Measurements from ENCODE around the gene SPCS1. TPM values are rescaled to one million over a fixed set of nuclear protein-coding genes. Genes with fewer than 3 reads are reported as not detected.

Gene SPCS1
- total and polyA plus RNA-seq, 9 of the 15 experiments (the other 6 are each of a cell fraction or from before 2014, with no cell fraction given), result 73.9 to 567 (median 127) TPM

DNA sequence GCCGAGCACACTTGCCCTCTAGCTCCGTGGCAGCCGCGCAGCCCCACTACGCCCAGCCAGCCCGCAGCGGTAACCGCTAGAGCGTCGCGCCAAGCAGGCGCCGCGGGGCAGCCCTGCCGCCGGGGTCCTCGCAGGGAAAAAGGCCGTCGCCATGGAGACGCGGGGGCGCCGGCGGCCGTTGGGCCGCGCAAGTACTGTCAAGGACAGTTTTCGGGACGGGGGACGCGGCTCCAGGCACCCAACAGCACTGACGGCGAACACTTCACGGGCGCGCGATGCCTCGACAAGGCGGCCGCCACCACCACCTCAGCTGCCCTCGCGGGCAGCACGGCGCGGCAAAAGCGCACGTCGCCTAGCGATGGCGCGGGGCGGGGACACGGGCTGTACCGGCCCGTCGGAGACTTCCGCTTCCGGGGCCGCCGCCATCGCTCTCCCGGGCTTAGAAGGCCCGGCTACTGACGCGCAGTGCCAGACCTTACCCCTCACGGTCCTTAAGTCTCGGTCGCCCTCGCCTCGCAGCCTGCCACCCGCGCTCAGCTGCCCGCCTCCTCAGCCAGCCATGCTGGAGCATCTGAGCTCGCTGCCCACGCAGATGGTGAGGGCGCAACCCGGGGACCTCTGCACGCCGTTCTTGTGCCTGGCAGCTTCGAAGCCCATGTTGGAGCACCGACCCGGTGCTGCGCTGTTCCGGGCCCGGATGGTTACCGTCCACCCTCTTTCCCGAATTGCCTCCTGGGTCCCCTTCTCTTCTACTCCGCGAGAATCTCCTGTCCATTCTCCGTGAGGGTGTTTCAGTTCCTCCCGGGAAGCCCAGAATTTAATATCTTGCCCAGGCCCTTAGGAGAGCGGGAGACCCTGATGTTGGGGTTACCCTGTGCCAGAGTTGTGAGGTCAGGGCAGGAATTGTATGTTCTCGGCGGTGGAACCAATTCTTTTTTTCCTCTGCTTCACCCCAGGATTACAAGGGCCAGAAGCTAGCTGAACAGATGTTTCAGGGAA lies at the start of gene SPCS1, which contains the start of gene GLT8D1 (continued):
- TF ChIP-seq, protein P1, sequence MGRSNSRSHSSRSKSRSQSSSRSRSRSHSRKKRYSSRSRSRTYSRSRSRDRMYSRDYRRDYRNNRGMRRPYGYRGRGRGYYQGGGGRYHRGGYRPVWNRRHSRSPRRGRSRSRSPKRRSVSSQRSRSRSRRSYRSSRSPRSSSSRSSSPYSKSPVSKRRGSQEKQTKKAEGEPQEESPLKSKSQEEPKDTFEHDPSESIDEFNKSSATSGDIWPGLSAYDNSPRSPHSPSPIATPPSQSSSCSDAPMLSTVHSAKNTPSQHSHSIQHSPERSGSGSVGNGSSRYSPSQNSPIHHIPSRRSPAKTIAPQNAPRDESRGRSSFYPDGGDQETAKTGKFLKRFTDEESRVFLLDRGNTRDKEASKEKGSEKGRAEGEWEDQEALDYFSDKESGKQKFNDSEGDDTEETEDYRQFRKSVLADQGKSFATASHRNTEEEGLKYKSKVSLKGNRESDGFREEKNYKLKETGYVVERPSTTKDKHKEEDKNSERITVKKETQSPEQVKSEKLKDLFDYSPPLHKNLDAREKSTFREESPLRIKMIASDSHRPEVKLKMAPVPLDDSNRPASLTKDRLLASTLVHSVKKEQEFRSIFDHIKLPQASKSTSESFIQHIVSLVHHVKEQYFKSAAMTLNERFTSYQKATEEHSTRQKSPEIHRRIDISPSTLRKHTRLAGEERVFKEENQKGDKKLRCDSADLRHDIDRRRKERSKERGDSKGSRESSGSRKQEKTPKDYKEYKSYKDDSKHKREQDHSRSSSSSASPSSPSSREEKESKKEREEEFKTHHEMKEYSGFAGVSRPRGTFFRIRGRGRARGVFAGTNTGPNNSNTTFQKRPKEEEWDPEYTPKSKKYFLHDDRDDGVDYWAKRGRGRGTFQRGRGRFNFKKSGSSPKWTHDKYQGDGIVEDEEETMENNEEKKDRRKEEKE (IDR thresholded peaks at IDR 0.05; ENCODE audit: borderline replicate concordance in 1 of 2, control insufficient read depth in 1 of 2, low read depth in 2 of 2, low read length in 1 of 2), result no peak
- TF ChIP-seq, protein P2, sequence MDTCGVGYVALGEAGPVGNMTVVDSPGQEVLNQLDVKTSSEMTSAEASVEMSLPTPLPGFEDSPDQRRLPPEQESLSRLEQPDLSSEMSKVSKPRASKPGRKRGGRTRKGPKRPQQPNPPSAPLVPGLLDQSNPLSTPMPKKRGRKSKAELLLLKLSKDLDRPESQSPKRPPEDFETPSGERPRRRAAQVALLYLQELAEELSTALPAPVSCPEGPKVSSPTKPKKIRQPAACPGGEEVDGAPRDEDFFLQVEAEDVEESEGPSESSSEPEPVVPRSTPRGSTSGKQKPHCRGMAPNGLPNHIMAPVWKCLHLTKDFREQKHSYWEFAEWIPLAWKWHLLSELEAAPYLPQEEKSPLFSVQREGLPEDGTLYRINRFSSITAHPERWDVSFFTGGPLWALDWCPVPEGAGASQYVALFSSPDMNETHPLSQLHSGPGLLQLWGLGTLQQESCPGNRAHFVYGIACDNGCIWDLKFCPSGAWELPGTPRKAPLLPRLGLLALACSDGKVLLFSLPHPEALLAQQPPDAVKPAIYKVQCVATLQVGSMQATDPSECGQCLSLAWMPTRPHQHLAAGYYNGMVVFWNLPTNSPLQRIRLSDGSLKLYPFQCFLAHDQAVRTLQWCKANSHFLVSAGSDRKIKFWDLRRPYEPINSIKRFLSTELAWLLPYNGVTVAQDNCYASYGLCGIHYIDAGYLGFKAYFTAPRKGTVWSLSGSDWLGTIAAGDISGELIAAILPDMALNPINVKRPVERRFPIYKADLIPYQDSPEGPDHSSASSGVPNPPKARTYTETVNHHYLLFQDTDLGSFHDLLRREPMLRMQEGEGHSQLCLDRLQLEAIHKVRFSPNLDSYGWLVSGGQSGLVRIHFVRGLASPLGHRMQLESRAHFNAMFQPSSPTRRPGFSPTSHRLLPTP (IDR thresholded peaks at IDR 0.05; ENCODE audit: borderline replicate concordance, extremely low read depth, insufficient read length), result no peak
- TF ChIP-seq HLTF (IDR thresholded peaks at IDR 0.05), result no peak
- peak; percentile 69 for TF ChIP-seq MYC (IDR thresholded peaks at IDR 0.05; ENCODE audit: low read depth, low read length)
- peak; percentile 41; the same call in 1 of the 2 replicates for TF ChIP-seq MYC (CRISPR knock-in tag; IDR thresholded peaks at IDR 0.05; ENCODE audit: borderline replicate concordance, low read depth)
- no peak for TF ChIP-seq BDP1 (IDR thresholded peaks at IDR 0.05; ENCODE audit: insufficient read depth, insufficient read length)
- TF ChIP-seq, protein P3, sequence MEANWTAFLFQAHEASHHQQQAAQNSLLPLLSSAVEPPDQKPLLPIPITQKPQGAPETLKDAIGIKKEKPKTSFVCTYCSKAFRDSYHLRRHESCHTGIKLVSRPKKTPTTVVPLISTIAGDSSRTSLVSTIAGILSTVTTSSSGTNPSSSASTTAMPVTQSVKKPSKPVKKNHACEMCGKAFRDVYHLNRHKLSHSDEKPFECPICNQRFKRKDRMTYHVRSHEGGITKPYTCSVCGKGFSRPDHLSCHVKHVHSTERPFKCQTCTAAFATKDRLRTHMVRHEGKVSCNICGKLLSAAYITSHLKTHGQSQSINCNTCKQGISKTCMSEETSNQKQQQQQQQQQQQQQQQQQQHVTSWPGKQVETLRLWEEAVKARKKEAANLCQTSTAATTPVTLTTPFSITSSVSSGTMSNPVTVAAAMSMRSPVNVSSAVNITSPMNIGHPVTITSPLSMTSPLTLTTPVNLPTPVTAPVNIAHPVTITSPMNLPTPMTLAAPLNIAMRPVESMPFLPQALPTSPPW (CRISPR knock-in tag; IDR thresholded peaks at IDR 0.05), result 0 out of 2 replicates have a peak, but pooled peaks have one; percentile 56
- no peak for TF ChIP-seq DPF2 (IDR thresholded peaks at IDR 0.05)
- no peak for TF ChIP-seq STAG1 (CRISPR knock-in tag; IDR thresholded peaks at IDR 0.05; ENCODE audit: borderline replicate concordance)
- no peak for TF ChIP-seq MEF2A (IDR thresholded peaks at IDR 0.05; ENCODE audit: control insufficient read depth, low read depth, low read length)
- no peak for TF ChIP-seq TARDBP (IDR thresholded peaks at IDR 0.05)
- TF ChIP-seq, protein P4, sequence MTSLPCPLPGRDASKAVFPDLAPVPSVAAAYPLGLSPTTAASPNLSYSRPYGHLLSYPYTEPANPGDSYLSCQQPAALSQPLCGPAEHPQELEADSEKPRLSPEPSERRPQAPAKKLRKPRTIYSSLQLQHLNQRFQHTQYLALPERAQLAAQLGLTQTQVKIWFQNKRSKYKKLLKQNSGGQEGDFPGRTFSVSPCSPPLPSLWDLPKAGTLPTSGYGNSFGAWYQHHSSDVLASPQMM (CRISPR knock-in tag; IDR thresholded peaks at IDR 0.05), result no peak
- peak; percentile 87 for TF ChIP-seq POLR2G (IDR thresholded peaks at IDR 0.05; ENCODE audit: low read depth, low read length)
- TF ChIP-seq ZNF436 (CRISPR knock-in tag; IDR thresholded peaks at IDR 0.05), result no peak

Data from K562 (cell line).